ENCODE data around the gene GREB1. TPM values are rescaled to one million over a fixed set of nuclear protein-coding genes. Genes with fewer than 3 reads are reported as not detected.
A peak's percentile ranks its signal among the peaks of the same experiment; 100 is the strongest.

GREB1 gene
- total RNA-seq, 1 experiment from 2014 or later: 6.2 TPM

- TF ChIP-seq MAX (IDR thresholded peaks at IDR 0.05) (peak; percentile 71), SIN3A (IDR thresholded peaks at IDR 0.05; ENCODE audit: low read depth) (no peak), JUND (IDR thresholded peaks at IDR 0.05) (peak; percentile 25; the same call in 1 of the 2 replicates), EZH2phosphoT487 (IDR thresholded peaks at IDR 0.05; ENCODE audit: borderline replicate concordance) (no peak), ZNF274 (IDR thresholded peaks at IDR 0.05; ENCODE audit: low read depth, low read length) (no peak)
Observed at GRCh38 chr2:11505652-11506610, 27.9 kb upstream of the GREB1 start (continued).

- Histone ChIP-seq H3K36me3 (ENCODE audit: control insufficient read depth in 1 of 2, insufficient read depth in 2 of 2, low read length in 2 of 2) (no peaks in the 10 kb centered on the region), H3K27me3 (ENCODE audit: insufficient read depth, low read length) (no peaks in the 10 kb centered on the region), H3K27ac (ENCODE audit: low read depth, low read length) (no peak overlapping the region), H3K4me3 (replicated peaks in 1 of 2; ENCODE audit: low read depth in 1 of 2, low read length in 2 of 2) (no peak overlapping the region), H3K9ac (ENCODE audit: low read length) (no peak overlapping the region), H3K9me3 (ENCODE audit: control insufficient read depth in 1 of 2, insufficient read depth in 1 of 2, low read depth in 1 of 2, low read length in 2 of 2) (no peaks in the 10 kb centered on the region), H3K4me2 (ENCODE audit: low read length) (no peak overlapping the region), H3K4me1 (ENCODE audit: control insufficient read depth in 1 of 2, insufficient read depth in 2 of 2, low read length in 2 of 2) (peaks cover 7 to 18% of the 10 kb centered on the region in 2 experiments; a peak in 3 of 4 replicates), H3K9me2 (ENCODE audit: insufficient read depth) (no peaks in the 10 kb centered on the region), H4K20me1 (ENCODE audit: insufficient read depth) (no peaks in the 10 kb centered on the region), H2AFZ (ENCODE audit: low read depth, low read length, poor library complexity, severe bottlenecking) (no peak overlapping the region), H3K79me2 (ENCODE audit: insufficient read depth, low read length) (no peaks in the 10 kb centered on the region)
- ChIA-PET POLR2A (interaction anchor here (0.6 kb wide), 1 partner anchor 9 kb away, joined by 3 read pairs; no protein-coding TSS in a partner anchor), RAD21 (ENCODE audit: low non-redundant PET in 1 of 2, low total read pairs in 2 of 2, uncharacterized antibody in 2 of 2, unreplicated experiment in 2 of 2) (no interaction called here), CTCF (no interaction called here)
- BruUV-seq (replicated peaks): no TSS peak
- TF ChIP-seq SIN3A (IDR thresholded peaks at IDR 0.05; ENCODE audit: low read depth): no peak
- TF ChIP-seq FOSL1 (IDR thresholded peaks at IDR 0.05; ENCODE audit: low read depth): no peak
- no peak for TF ChIP-seq TCF7L2 (IDR thresholded peaks at IDR 0.05; ENCODE audit: borderline replicate concordance, extremely low read depth, insufficient read depth, insufficient read length)
- TF ChIP-seq RAD21 (IDR thresholded peaks at IDR 0.05; ENCODE audit: low read depth): no peak
- TF ChIP-seq MAX (IDR thresholded peaks at IDR 0.05): no peak
- no peak for TF ChIP-seq EGR1 (IDR thresholded peaks at IDR 0.05; ENCODE audit: low read depth)
- no peak for TF ChIP-seq EZH2phosphoT487 (IDR thresholded peaks at IDR 0.05; ENCODE audit: borderline replicate concordance)
- TF ChIP-seq EZH2 (IDR thresholded peaks at IDR 0.05): no peak
- no peak for TF ChIP-seq YY1 (IDR thresholded peaks at IDR 0.05; ENCODE audit: extremely low read depth, insufficient replicate concordance, low read depth, low read length)
- ATAC-seq (no peak; the same call in 1 of the 2 replicates), DNase-seq (ENCODE audit: low read depth, low spot score) (no peak)
- intact Hi-C loops (cut with micrococcal nuclease): no loop called here
Observed at GRCh38 chr2:11506611-11506969, 27.3 kb upstream of the GREB1 start.
